Fibroblast of lung (primary cell): ENCODE data around the gene U2AF2. TPM values are rescaled to one million over a fixed set of nuclear protein-coding genes. Genes with fewer than 3 reads are reported as not detected.

Source experiments
- DNase-seq, 2 donors: peaks; one replicate each; pipeline versions ENCODE4 v3.0.0 to v3.0.0-alpha.2; 2010; ENCODE audit warnings: low read depth in 2 of 2
- H2AFZ ChIP-seq: 2 replicates; pipeline ENCODE4 v1.5.1; 2012; ENCODE audit warnings: low read length, control low read depth, inconsistent platforms
- H3K27ac ChIP-seq: 2 replicates; pipeline ENCODE4 v1.5.1; 2011; ENCODE audit warnings: low read length, control low read depth; ENCODE audit not compliant: insufficient read depth
- H3K27me3 ChIP-seq: 2 replicates; pipeline ENCODE4 v1.5.1; 2011; ENCODE audit warnings: mild to moderate bottlenecking, low read length; ENCODE audit not compliant: control insufficient read depth, insufficient read depth
- H3K36me3 ChIP-seq: 2 replicates; pipeline ENCODE4 v1.5.1; 2011; ENCODE audit warnings: low read length; ENCODE audit not compliant: control insufficient read depth, insufficient read depth
- H3K4me1 ChIP-seq: 2 replicates; pipeline ENCODE4 v1.5.1; 2011; ENCODE audit warnings: low read length; ENCODE audit not compliant: control insufficient read depth, insufficient read depth; ENCODE audit errors: extremely low read depth
- H3K4me2 ChIP-seq: 2 replicates; pipeline ENCODE4 v1.5.1; 2011; ENCODE audit warnings: low read length, control low read depth; ENCODE audit not compliant: insufficient read depth; ENCODE audit errors: extremely low read depth
- H3K4me3 ChIP-seq, 4 experiments: fragments of 200-600 bp in 1 of 4; sonication (generic) in 1 of 4; replicated peaks in 1 of 4; 2 replicates each; pipeline ENCODE4 v1.5.1; 2011 to 2016; ENCODE audit warnings: low read length in 4 of 4, low read depth in 3 of 4, mild to moderate bottlenecking in 3 of 4, control low read depth in 2 of 4, inconsistent platforms in 1 of 4, mixed read lengths in 1 of 4; ENCODE audit not compliant: insufficient read depth in 1 of 4; ENCODE audit errors: control extremely low read depth in 1 of 4
- H3K79me2 ChIP-seq: 2 replicates; pipeline ENCODE4 v1.5.1; 2012; ENCODE audit warnings: mild to moderate bottlenecking, low read length, inconsistent platforms; ENCODE audit not compliant: control insufficient read depth, insufficient read depth
- H3K9ac ChIP-seq: 2 replicates; pipeline ENCODE4 v1.5.1; 2011; ENCODE audit warnings: mild to moderate bottlenecking, low read length, control low read depth; ENCODE audit not compliant: insufficient read depth
- H3K9me3 ChIP-seq: 2 replicates; pipeline ENCODE4 v1.5.1; 2012; ENCODE audit warnings: low read depth, low read length; ENCODE audit not compliant: control insufficient read depth, insufficient read depth
- H4K20me1 ChIP-seq: 2 replicates; pipeline ENCODE4 v1.5.1; 2011; ENCODE audit warnings: low read length; ENCODE audit not compliant: control insufficient read depth, insufficient read depth; ENCODE audit errors: extremely low read depth
- CTCF ChIP-seq, 2 donors: IDR thresholded peaks in 1 of 2; conservative IDR thresholded peaks in 1 of 2; 1 replicate in 1 of 2; 2 replicates in 1 of 2; pipeline ENCODE4 v1.5.1; 2011 to 2012; ENCODE audit warnings: low read length in 2 of 2, control low read depth in 1 of 2, inconsistent platforms in 1 of 2, low read depth in 1 of 2, mild to moderate bottlenecking in 1 of 2
- EZH2 ChIP-seq: IDR thresholded peaks from 2 replicates; pipeline ENCODE4 v1.5.1; 2012; ENCODE audit warnings: low read length, control low read depth, mild to moderate bottlenecking; ENCODE audit errors: missing control alignments
- polyA plus RNA-seq, 2 donors: library from polyadenylated mRNA; depleted of rRNA in 1 of 2; stranded (reverse) in 1 of 2; unstranded in 1 of 2; fragments of >200 nt; gene quantifications; 2 replicates each; pipeline ENCODE4 v1.2.1, GENCODE V29; 2011 to 2012; ENCODE audit warnings: missing spikeins in 1 of 2
- total RNA-seq: library from RNA; depleted of rRNA; stranded (reverse); fragments of >200 nt; gene quantifications from 2 replicates; pipeline ENCODE4 v1.2.1, GENCODE V29; 2014

Gene U2AF2
- total and polyA plus RNA-seq, 2 donors (not counting 1 experiment from before 2014, with no cell fraction given): 53.5 to 84.1 TPM

GRCh38 chr19:55673889-55674288 lies 19.1 kb downstream of the U2AF2 start:
- Histone ChIP-seq H2AFZ (no peak overlapping the region), H3K4me2 (no peak overlapping the region), H3K27ac (peak overlapping the region; percentile 76), H3K27me3 (no peaks in the 10 kb centered on the region), H3K36me3 (peaks cover 24% of the 10 kb centered on the region), H4K20me1 (peaks cover 4% of the 10 kb centered on the region), H3K4me3 (no peak overlapping the region), H3K79me2 (peaks cover 79% of the 10 kb centered on the region), H3K4me1 (peaks cover 6% of the 10 kb centered on the region), H3K9me3 (no peaks in the 10 kb centered on the region), H3K9ac (no peak overlapping the region)
- no peak for TF ChIP-seq CTCF (conservative IDR thresholded peaks at IDR 0.05 in 1 of 2, IDR thresholded peaks at IDR 0.05 in 1 of 2; ENCODE audit: low read depth in 1 of 2, low read length in 2 of 2)
- TF ChIP-seq EZH2: no peak
- DNase-seq: no peak

GRCh38 chr19:55674459-55674840 lies 19.6 kb downstream of the U2AF2 start:
- H3K4me2 ChIP-seq: peak overlapping the region; percentile 78
- H3K79me2 ChIP-seq: peaks cover 79% of the 10 kb centered on the region
- peaks cover 23% of the 10 kb centered on the region for H3K36me3 ChIP-seq
- DNase-seq: no peak
- H3K9me3 ChIP-seq: no peaks in the 10 kb centered on the region
- peak overlapping the region; percentile 76 for H3K27ac ChIP-seq
- peak overlapping the region; percentile 38 to 86 (median 50) for H3K4me3 ChIP-seq
- no peak overlapping the region for H2AFZ ChIP-seq
- TF ChIP-seq CTCF (conservative IDR thresholded peaks at IDR 0.05 in 1 of 2, IDR thresholded peaks at IDR 0.05 in 1 of 2; ENCODE audit: low read depth in 1 of 2, low read length in 2 of 2) (no peak), EZH2 (no peak)
- peaks cover 8% of the 10 kb centered on the region for H3K4me1 ChIP-seq
- H3K27me3 ChIP-seq: no peaks in the 10 kb centered on the region
- H3K9ac ChIP-seq: peak overlapping the region; percentile 69
- peaks cover 4% of the 10 kb centered on the region for H4K20me1 ChIP-seq

- peak within 1 kb of the TSS; percentile 86 for H3K9ac ChIP-seq
- H3K4me2 ChIP-seq: peak within 1 kb of the TSS; percentile 99
- H3K9me3 ChIP-seq: no peaks in the 10 kb centered on the region
- peaks cover 4% of the 10 kb centered on the region for H4K20me1 ChIP-seq
- peak within 1 kb of the TSS; percentile 71 to 90 (median 80) for H3K4me3 ChIP-seq
- peaks cover 79% of the 10 kb centered on the region for H3K79me2 ChIP-seq
- peak; percentile 96 for DNase-seq
- no peaks in the 10 kb centered on the region for H3K27me3 ChIP-seq
- peaks cover 24% of the 10 kb centered on the region for H3K36me3 ChIP-seq
- peak within 1 kb of the TSS; percentile 24 for H2AFZ ChIP-seq
- peak within 1 kb of the TSS; percentile 90 for H3K27ac ChIP-seq
- TF ChIP-seq EZH2 (no peak), CTCF (conservative IDR thresholded peaks at IDR 0.05 in 1 of 2, IDR thresholded peaks at IDR 0.05 in 1 of 2; ENCODE audit: low read depth in 1 of 2, low read length in 2 of 2) (no peak)
- peaks cover 12% of the 10 kb centered on the region for H3K4me1 ChIP-seq
Measured at GRCh38 chr19:55674841-55675660, 20.2 kb downstream of the U2AF2 start, which contains the start of gene EPN1. TSS of gene EPN1 (plus strand) at chr19:55675226. CDS start at chr19:55678628, 3,402 bp downstream.
